IPS-11a (cell line): ENCODE data around the gene EFNB1.
"Not testable (repeated sequence)": the region's sequence is repeated elsewhere in the genome, so short reads cannot be mapped to it uniquely, and the experiment has no call there.

Experiments used
- H3K4me3 ChIP-seq: one replicate; pipeline ENCODE4 v1.5.1; 2013; ENCODE audit warnings: low read depth, low read length, control low read depth

EFNB1 gene

GRCh38 chrX:68828740-68829581 is at the start of gene EFNB1:
EFNB1 (plus strand) TSS chrX:68829021; CDS start chrX:68829777, 756 bp downstream.
- H3K4me3 ChIP-seq = peak within 1 kb of the TSS; percentile 25

- H3K4me3 ChIP-seq = not testable (repeated sequence)
Measured at GRCh38 chrX:68781295-68781694, 47.5 kb upstream of the EFNB1 start.

GRCh38 chrX:68784816-68785215 is 44.0 kb upstream of the EFNB1 start:
- H3K4me3 ChIP-seq = no peak overlapping the region

- not testable (repeated sequence) for H3K4me3 ChIP-seq
Measured at GRCh38 chrX:68786581-68786980, 42.2 kb upstream of the EFNB1 start.

GRCh38 chrX:68789966-68790365 is 38.9 kb upstream of the EFNB1 start:
- no peak overlapping the region for H3K4me3 ChIP-seq

- no peak overlapping the region for H3K4me3 ChIP-seq
Measured at GRCh38 chrX:68792083-68792482, 36.7 kb upstream of the EFNB1 start.

- H3K4me3 ChIP-seq = no peak overlapping the region
Measured at GRCh38 chrX:68794461-68794860, 34.4 kb upstream of the EFNB1 start.

GRCh38 chrX:68795741-68796140 is 33.1 kb upstream of the EFNB1 start:
- no peak overlapping the region for H3K4me3 ChIP-seq

GRCh38 chrX:68798400-68798799 is 30.4 kb upstream of the EFNB1 start:
- H3K4me3 ChIP-seq = not testable (repeated sequence)

GRCh38 chrX:68801737-68802290 is 27.0 kb upstream of the EFNB1 start:
- H3K4me3 ChIP-seq = no peak overlapping the region

- H3K4me3 ChIP-seq = no peak overlapping the region
Measured at GRCh38 chrX:68807818-68808217, 21.0 kb upstream of the EFNB1 start.

GRCh38 chrX:68808686-68809357 is 20.0 kb upstream of the EFNB1 start:
- H3K4me3 ChIP-seq = no peak overlapping the region

- H3K4me3 ChIP-seq = no peak overlapping the region
Measured at GRCh38 chrX:68820476-68821110, 8.2 kb upstream of the EFNB1 start.

- H3K4me3 ChIP-seq = no peak overlapping the region
Measured at GRCh38 chrX:68821616-68822015, 7.2 kb upstream of the EFNB1 start.

GRCh38 chrX:68822641-68823410 is 6.0 kb upstream of the EFNB1 start:
- H3K4me3 ChIP-seq = no peak overlapping the region

- H3K4me3 ChIP-seq = no peak overlapping the region
Measured at GRCh38 chrX:68823413-68824151, 5.2 kb upstream of the EFNB1 start.

GRCh38 chrX:68824152-68824433 is 4.7 kb upstream of the EFNB1 start:
- H3K4me3 ChIP-seq = no peak overlapping the region

- H3K4me3 ChIP-seq = no peak overlapping the region
Measured at GRCh38 chrX:68824565-68825125, 4.2 kb upstream of the EFNB1 start.

GRCh38 chrX:68826113-68826980 is 2.5 kb upstream of the EFNB1 start:
- no peak overlapping the region for H3K4me3 ChIP-seq
